Measurements from ENCODE around the gene RNASEH2C.

GRCh38 chr11:65712633-65713076 lies 7.9 kb downstream of the RNASEH2C start:
- TF ChIP-seq EZH2phosphoT487 (IDR thresholded peaks at IDR 0.05; ENCODE audit: low read depth) (no peak), CTCF (IDR thresholded peaks at IDR 0.05; ENCODE audit: low read depth, low read length) (no peak)
